ENCODE data around the gene CAPNS2.

DNA sequence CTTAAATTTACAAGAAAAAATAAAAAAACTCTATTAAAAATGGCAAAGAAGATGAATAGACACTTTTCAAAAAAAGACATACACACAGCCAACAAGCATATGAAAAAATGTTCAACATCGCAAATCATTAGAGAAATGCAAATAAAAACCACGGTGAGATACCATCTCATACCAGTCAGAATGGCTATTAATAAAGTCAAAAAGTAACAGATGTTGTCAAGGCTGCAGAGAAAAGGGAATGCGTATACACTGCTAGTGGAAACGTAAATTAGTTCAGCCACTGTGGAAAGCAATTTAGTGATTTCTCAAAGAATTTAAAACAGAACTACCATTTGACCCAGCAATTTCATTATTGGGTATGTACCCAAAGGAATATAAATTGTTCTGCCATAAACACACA, 31.4 kb downstream of the CAPNS2 start:
- TF ChIP-seq, protein P1, sequence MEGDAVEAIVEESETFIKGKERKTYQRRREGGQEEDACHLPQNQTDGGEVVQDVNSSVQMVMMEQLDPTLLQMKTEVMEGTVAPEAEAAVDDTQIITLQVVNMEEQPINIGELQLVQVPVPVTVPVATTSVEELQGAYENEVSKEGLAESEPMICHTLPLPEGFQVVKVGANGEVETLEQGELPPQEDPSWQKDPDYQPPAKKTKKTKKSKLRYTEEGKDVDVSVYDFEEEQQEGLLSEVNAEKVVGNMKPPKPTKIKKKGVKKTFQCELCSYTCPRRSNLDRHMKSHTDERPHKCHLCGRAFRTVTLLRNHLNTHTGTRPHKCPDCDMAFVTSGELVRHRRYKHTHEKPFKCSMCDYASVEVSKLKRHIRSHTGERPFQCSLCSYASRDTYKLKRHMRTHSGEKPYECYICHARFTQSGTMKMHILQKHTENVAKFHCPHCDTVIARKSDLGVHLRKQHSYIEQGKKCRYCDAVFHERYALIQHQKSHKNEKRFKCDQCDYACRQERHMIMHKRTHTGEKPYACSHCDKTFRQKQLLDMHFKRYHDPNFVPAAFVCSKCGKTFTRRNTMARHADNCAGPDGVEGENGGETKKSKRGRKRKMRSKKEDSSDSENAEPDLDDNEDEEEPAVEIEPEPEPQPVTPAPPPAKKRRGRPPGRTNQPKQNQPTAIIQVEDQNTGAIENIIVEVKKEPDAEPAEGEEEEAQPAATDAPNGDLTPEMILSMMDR (IDR thresholded peaks at IDR 0.05; ENCODE audit: low read length) = no peak
- TF ChIP-seq EZH2 (IDR thresholded peaks at IDR 0.05; ENCODE audit: borderline replicate concordance, low read length) = no peak
